Measurements from ENCODE around the gene MLLT6.

Gene MLLT6

GRCh38 chr17:38729886-38730525 lies 24.9 kb downstream of the MLLT6 start, which contains the start of gene CISD3:
CISD3 (plus strand) TSS chr17:38730341; CDS start chr17:38730359, 18 bp downstream.
- peak; percentile 74 to 90 for DNase-seq (ENCODE audit: low read depth in 2 of 2)
- peak within 1 kb of the TSS; percentile 57 to 77 for H3K4me3 ChIP-seq (replicated peaks in 1 of 2; ENCODE audit: low read depth in 2 of 2, low read length in 2 of 2)
- TF ChIP-seq CTCF (IDR thresholded peaks at IDR 0.05; ENCODE audit: low read depth, low read length) = no peak

- DNase-seq (ENCODE audit: low read depth in 2 of 2) = peak; percentile 66 to 71
- H3K4me3 ChIP-seq (replicated peaks in 1 of 2; ENCODE audit: low read depth in 2 of 2, low read length in 2 of 2) = peak overlapping the region; percentile 57 to 77
- no peak for TF ChIP-seq CTCF (IDR thresholded peaks at IDR 0.05; ENCODE audit: low read depth, low read length)
Measured at GRCh38 chr17:38730526-38731379, 25.7 kb downstream of the MLLT6 start.

- H3K4me3 ChIP-seq (replicated peaks in 1 of 2; ENCODE audit: low read depth in 2 of 2, low read length in 2 of 2) = peak overlapping the region in 1 of 2 donors; percentile 77
- TF ChIP-seq CTCF (IDR thresholded peaks at IDR 0.05; ENCODE audit: low read depth, low read length) = no peak
- DNase-seq (ENCODE audit: low read depth in 2 of 2) = no peak
Measured at GRCh38 chr17:38731526-38732294, 26.6 kb downstream of the MLLT6 start.

- DNase-seq (ENCODE audit: low read depth in 2 of 2) = no peak
- H3K4me3 ChIP-seq (replicated peaks in 1 of 2; ENCODE audit: low read depth in 2 of 2, low read length in 2 of 2) = no peak overlapping the region
- TF ChIP-seq CTCF (IDR thresholded peaks at IDR 0.05; ENCODE audit: low read depth, low read length) = no peak
Measured at GRCh38 chr17:38732376-38733281, 27.6 kb downstream of the MLLT6 start.

- H3K4me3 ChIP-seq (replicated peaks in 1 of 2; ENCODE audit: low read depth in 2 of 2, low read length in 2 of 2) = no peak overlapping the region
- DNase-seq (ENCODE audit: low read depth in 2 of 2) = no peak
- TF ChIP-seq CTCF (IDR thresholded peaks at IDR 0.05; ENCODE audit: low read depth, low read length) = no peak
Measured at GRCh38 chr17:38733282-38733981, 28.4 kb downstream of the MLLT6 start.
